Measurements from ENCODE around the gene CRHR2. TPM values are rescaled to one million over a fixed set of nuclear protein-coding genes. Genes with fewer than 3 reads are reported as not detected.
"Not testable (repeated sequence)": the region's sequence is repeated elsewhere in the genome, so short reads cannot be mapped to it uniquely, and the experiment has no call there.

Gene CRHR2
- total and polyA plus RNA-seq, 5 donors = 0.45 to 0.46 TPM; not detected in 3

GRCh38 chr7:30722187-30722586, 39.9 kb upstream of the CRHR2 start:
- no peak overlapping the region for H3K27ac ChIP-seq (ENCODE audit: low read length)
- no peak for ATAC-seq
- 69% methylated on average over 2 of the region's 2 CpGs for WGBS
- DNase-seq = no peak
- no peak overlapping the region for H3K4me3 ChIP-seq (ENCODE audit: low read length)
- intact Hi-C loops (cut with DNase I) = no loop called here
- no peaks in the 10 kb centered on the region for H3K9me3 ChIP-seq (ENCODE audit: control insufficient read depth, low read length)
- no peaks in the 10 kb centered on the region for H3K27me3 ChIP-seq (ENCODE audit: control insufficient read depth, insufficient read depth)
- H3K4me1 ChIP-seq (ENCODE audit: control insufficient read depth, insufficient read depth, low read length) = no peaks in the 10 kb centered on the region

DNA sequence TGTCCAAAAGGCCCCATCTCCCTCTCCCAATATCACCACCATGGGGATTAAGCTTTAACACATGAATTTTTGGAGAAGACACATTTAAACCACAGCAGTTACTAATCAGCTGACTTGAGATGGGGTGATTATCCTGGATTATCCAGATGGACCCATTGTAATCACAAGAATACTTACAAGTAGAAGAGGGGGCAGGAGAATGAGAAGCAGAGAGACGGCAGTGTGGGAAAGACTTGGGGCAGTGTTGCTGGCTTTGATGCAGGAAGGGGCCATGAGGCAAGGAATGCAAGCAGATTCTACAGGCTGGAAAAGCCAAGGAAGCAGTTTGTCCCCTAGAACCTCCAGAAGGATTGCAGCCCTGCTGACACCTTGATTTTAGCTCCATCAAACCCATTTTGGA, 39.0 kb upstream of the CRHR2 start:
- no peaks in the 10 kb centered on the region for H3K27me3 ChIP-seq (ENCODE audit: control insufficient read depth, insufficient read depth)
- 91% methylated on average over 1 of the region's 1 CpG for WGBS
- H3K27ac ChIP-seq (ENCODE audit: low read length) = no peak overlapping the region
- no peaks in the 10 kb centered on the region for H3K9me3 ChIP-seq (ENCODE audit: control insufficient read depth, low read length)
- H3K4me1 ChIP-seq (ENCODE audit: control insufficient read depth, insufficient read depth, low read length) = no peaks in the 10 kb centered on the region
- ATAC-seq (no peak), DNase-seq (no peak)
- H3K4me3 ChIP-seq (ENCODE audit: low read length) = no peak overlapping the region
- intact Hi-C loops (cut with DNase I) = no loop called here

DNA sequence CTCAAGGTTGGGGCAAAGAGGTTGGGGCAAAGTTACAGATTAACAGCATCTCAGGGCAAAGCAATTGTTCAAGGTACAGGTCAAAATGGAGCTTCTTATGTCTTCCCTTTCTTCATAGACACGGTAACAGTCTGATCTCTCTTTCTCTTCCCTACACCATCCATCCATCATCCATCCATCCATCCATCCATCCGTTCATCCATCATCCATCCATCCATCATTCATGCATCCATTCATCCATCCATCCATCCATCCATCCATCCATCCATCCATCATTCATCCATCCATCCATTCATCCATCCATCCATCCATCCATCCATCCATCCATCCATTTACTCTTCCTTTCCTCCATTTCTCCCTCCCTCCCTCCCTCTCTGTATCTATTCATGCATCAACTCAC, 37.2 kb upstream of the CRHR2 start:
- WGBS = 87% methylated on average over 2 of the region's 2 CpGs
- intact Hi-C loops (cut with DNase I); H3K4me3 ChIP-seq (ENCODE audit: low read length); H3K27ac ChIP-seq (ENCODE audit: low read length); H3K9me3 ChIP-seq (ENCODE audit: control insufficient read depth, low read length); ATAC-seq; H3K27me3 ChIP-seq (ENCODE audit: control insufficient read depth, insufficient read depth); H3K4me1 ChIP-seq (ENCODE audit: control insufficient read depth, insufficient read depth, low read length); DNase-seq: not testable (repeated sequence)

GRCh38 chr7:30717181-30717580, 34.9 kb upstream of the CRHR2 start:
- H3K4me1 ChIP-seq (ENCODE audit: control insufficient read depth, insufficient read depth, low read length) = no peaks in the 10 kb centered on the region
- intact Hi-C loops (cut with DNase I) = no loop called here
- DNase-seq (no peak), ATAC-seq (no peak)
- H3K27ac ChIP-seq (ENCODE audit: low read length) = no peak overlapping the region
- no peak overlapping the region for H3K4me3 ChIP-seq (ENCODE audit: low read length)
- no peaks in the 10 kb centered on the region for H3K9me3 ChIP-seq (ENCODE audit: control insufficient read depth, low read length)
- WGBS = 74% methylated on average over 2 of the region's 2 CpGs
- no peaks in the 10 kb centered on the region for H3K27me3 ChIP-seq (ENCODE audit: control insufficient read depth, insufficient read depth)

DNA sequence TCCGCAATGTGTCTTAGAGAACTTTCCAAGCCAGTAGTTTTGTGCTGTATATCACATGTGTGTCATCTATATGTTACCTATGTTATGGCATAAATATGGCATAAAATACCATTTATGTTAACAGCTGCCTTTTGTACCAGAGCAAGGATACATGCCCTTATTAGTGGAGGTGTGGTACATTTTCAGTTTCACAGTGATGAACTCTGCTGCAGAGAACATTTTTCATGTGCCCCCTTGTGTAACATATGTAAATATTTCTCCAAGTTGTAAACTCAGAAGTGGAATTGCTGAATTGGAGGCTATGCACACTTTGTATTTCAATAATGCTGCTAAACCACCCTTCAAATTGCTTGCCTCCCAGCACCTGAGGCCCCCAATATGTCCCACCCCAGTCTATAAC, 31.9 kb upstream of the CRHR2 start:
- no peaks in the 10 kb centered on the region for H3K4me1 ChIP-seq (ENCODE audit: control insufficient read depth, insufficient read depth, low read length)
- H3K9me3 ChIP-seq (ENCODE audit: control insufficient read depth, low read length) = no peaks in the 10 kb centered on the region
- no peak overlapping the region for H3K4me3 ChIP-seq (ENCODE audit: low read length)
- intact Hi-C loops (cut with DNase I) = no loop called here
- ATAC-seq (no peak), DNase-seq (no peak)
- no peaks in the 10 kb centered on the region for H3K27me3 ChIP-seq (ENCODE audit: control insufficient read depth, insufficient read depth)
- no peak overlapping the region for H3K27ac ChIP-seq (ENCODE audit: low read length)
- WGBS = 99% methylated on average over 1 of the region's 1 CpG

- DNase-seq (no peak), ATAC-seq (no peak)
- Histone ChIP-seq H3K4me1 (ENCODE audit: control insufficient read depth, insufficient read depth, low read length) (no peaks in the 10 kb centered on the region), H3K4me3 (ENCODE audit: low read length) (no peak overlapping the region), H3K9me3 (ENCODE audit: control insufficient read depth, low read length) (no peaks in the 10 kb centered on the region), H3K27ac (ENCODE audit: low read length) (no peak overlapping the region), H3K27me3 (ENCODE audit: control insufficient read depth, insufficient read depth) (no peaks in the 10 kb centered on the region)
- 79% methylated on average over 6 of the region's 6 CpGs for WGBS
- intact Hi-C loops (cut with DNase I) = no loop called here
These were observed 31.1 kb upstream of the CRHR2 start for GRCh38 chr7:30713392-30713791.

DNA sequence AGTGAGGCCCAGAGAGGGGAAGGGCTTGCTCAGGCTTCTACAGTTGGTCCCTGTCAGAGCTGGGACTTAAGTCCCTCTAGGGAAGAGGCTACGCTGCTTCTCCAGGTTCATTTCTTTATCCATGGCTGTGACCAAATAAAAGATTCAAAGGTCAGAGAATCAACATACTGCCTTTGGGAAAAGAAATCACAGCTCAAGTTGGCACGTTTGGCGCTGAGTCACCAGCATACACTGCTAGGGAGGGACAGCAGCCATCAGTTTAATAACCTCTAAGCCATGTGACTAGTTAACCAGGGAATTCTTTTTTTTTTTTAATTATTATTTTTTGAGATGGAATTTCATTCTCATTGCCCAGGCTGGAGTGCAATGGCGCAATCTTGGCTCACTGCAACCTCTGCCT, 28.4 kb upstream of the CRHR2 start:
- Histone ChIP-seq H3K27ac (ENCODE audit: low read length) (no peak overlapping the region), H3K4me3 (ENCODE audit: low read length) (no peak overlapping the region), H3K4me1 (ENCODE audit: control insufficient read depth, insufficient read depth, low read length) (no peaks in the 10 kb centered on the region), H3K27me3 (ENCODE audit: control insufficient read depth, insufficient read depth) (no peaks in the 10 kb centered on the region), H3K9me3 (ENCODE audit: control insufficient read depth, low read length) (no peaks in the 10 kb centered on the region)
- WGBS = 87% methylated on average over 4 of the region's 4 CpGs
- intact Hi-C loops (cut with DNase I) = no loop called here
- no peak for ATAC-seq
- no peak for DNase-seq

GRCh38 chr7:30709549-30709948, 27.3 kb upstream of the CRHR2 start:
- no peak overlapping the region for H3K4me3 ChIP-seq (ENCODE audit: low read length)
- intact Hi-C loops (cut with DNase I) = no loop called here
- H3K27me3 ChIP-seq (ENCODE audit: control insufficient read depth, insufficient read depth) = no peaks in the 10 kb centered on the region
- no peak overlapping the region for H3K27ac ChIP-seq (ENCODE audit: low read length)
- no peak for ATAC-seq
- no peaks in the 10 kb centered on the region for H3K4me1 ChIP-seq (ENCODE audit: control insufficient read depth, insufficient read depth, low read length)
- WGBS = 78% methylated on average over 6 of the region's 6 CpGs
- H3K9me3 ChIP-seq (ENCODE audit: control insufficient read depth, low read length) = no peaks in the 10 kb centered on the region
- DNase-seq = no peak

DNA sequence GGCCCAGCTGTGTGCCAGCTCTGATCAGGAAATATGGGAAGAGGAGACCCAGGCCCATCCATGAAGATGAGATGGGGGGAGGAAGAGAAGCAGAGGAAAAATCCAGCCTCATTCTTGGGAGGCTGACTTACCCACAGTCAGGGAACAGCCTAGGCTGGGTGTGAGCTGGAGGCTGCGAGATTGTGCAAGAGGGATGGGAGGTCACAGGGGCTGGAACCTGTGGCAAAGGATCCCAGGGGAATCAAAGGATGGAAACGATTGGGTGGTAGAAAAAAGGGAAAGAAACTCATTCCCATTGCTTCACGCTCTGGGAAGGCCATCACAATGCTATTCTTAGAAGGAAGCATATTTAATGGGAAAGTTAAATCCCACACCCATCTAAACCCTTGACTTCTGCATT, 26.7 kb upstream of the CRHR2 start:
- 55% methylated on average over 3 of the region's 3 CpGs for WGBS
- Histone ChIP-seq H3K27ac (ENCODE audit: low read length) (no peak overlapping the region), H3K4me1 (ENCODE audit: control insufficient read depth, insufficient read depth, low read length) (no peaks in the 10 kb centered on the region), H3K4me3 (ENCODE audit: low read length) (no peak overlapping the region), H3K27me3 (ENCODE audit: control insufficient read depth, insufficient read depth) (no peaks in the 10 kb centered on the region), H3K9me3 (ENCODE audit: control insufficient read depth, low read length) (no peaks in the 10 kb centered on the region)
- intact Hi-C loops (cut with DNase I) = no loop called here
- DNase-seq (peak; percentile 72 to 80 (median 76)), ATAC-seq (peak; percentile 77 to 81)

- DNase-seq (no peak), ATAC-seq (peak; percentile 14 to 22)
- intact Hi-C loops (cut with DNase I) = no loop called here
- no peaks in the 10 kb centered on the region for H3K4me1 ChIP-seq (ENCODE audit: control insufficient read depth, insufficient read depth, low read length)
- no peaks in the 10 kb centered on the region for H3K9me3 ChIP-seq (ENCODE audit: control insufficient read depth, low read length)
- 53% methylated on average over 4 of the region's 4 CpGs for WGBS
- no peak overlapping the region for H3K4me3 ChIP-seq (ENCODE audit: low read length)
- H3K27ac ChIP-seq (ENCODE audit: low read length) = no peak overlapping the region
- no peaks in the 10 kb centered on the region for H3K27me3 ChIP-seq (ENCODE audit: control insufficient read depth, insufficient read depth)
These were observed 26.2 kb upstream of the CRHR2 start for GRCh38 chr7:30708412-30708811.

- ATAC-seq = peak; percentile 74 to 91
- DNase-seq = peak; percentile 81 to 85 (median 82)
- Histone ChIP-seq H3K4me3 (ENCODE audit: low read length) (no peak overlapping the region), H3K27me3 (ENCODE audit: control insufficient read depth, insufficient read depth) (no peaks in the 10 kb centered on the region), H3K4me1 (ENCODE audit: control insufficient read depth, insufficient read depth, low read length) (no peaks in the 10 kb centered on the region), H3K9me3 (ENCODE audit: control insufficient read depth, low read length) (no peaks in the 10 kb centered on the region), H3K27ac (ENCODE audit: low read length) (peak overlapping the region; percentile 16)
- intact Hi-C loops (cut with DNase I) = no loop called here
- 53% methylated on average over 16 of the region's 16 CpGs for WGBS
These were observed 25.4 kb upstream of the CRHR2 start for GRCh38 chr7:30707391-30708357.
